Activated CD4-positive, alpha-beta T cell treated with anti-CD3 and anti-CD28 coated beads for 4 hours (primary cell): ENCODE data around the gene PRDM16.

Experiments
- DNase-seq, 2 donors: peaks; one replicate each; pipeline ENCODE4 v3.0.0-alpha.2; 2020

The PRDM16 gene

DNA sequence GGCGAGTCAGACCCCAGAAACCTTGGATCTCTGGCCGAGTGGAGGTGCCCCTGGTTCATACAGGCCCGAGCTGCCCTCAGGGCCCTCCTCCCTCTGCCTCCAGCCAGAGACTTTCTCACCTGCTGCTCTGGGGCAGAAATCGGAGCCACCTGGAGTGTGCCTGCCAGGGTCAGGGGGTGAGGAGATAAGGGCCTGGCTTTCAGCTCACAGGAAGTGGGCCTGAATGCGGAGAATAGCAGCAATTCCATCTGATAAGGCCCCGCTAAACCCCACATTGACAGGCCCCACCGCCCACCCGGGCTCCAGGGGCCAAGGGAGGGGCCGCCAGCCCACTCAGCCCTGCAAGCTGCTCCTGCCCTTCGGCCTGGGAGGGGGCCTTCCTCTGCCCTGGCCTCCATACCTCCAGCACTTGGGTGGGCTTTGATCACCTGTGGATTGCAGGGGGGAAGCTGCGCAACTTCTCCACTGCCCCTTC lies 261.8 kb downstream of the PRDM16 start:
- DNase-seq, result no peak

DNA sequence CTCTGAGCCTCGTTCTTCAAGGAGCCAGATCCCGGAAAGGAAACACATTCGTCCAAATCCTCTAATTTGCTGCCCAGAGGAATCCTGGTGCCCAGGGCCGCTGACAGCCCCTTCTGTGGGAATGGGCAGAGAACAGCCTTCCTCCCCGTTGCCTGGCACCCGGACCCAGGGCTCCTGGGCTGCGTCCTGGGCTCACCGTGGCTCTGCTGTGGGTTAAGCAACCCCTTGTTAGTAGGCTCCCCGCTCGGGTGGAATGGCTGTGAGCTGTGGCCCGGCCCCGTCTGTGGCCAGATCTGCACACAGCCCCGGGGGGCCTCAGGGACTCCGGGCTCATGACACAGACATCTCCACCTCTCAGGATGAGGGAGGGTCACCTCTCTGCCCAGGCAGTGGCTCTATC lies 262.6 kb downstream of the PRDM16 start:
- no peak for DNase-seq

- no peak for DNase-seq
Measured at GRCh38 chr1:3332043-3332442, 263.0 kb downstream of the PRDM16 start.

DNA sequence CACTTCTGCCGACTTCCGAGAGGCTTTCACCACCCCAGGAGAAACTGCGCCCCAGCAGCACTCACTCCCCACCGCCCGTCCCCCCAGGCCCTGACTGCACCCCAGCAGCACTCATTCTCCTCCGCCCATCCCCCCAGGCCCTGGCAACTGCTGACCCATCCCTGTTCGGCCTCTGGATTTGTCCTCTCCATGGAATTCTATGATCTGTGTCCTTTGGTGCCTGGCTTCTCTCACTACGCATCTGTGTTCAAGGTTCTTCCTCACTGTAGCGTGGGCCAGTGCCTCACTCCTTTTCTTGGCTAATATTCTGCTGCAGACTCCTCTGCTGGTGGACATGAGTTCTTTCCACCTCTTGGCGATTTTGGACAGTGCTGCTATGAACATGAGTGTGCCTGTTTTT lies 263.7 kb downstream of the PRDM16 start:
- no peak for DNase-seq

DNA sequence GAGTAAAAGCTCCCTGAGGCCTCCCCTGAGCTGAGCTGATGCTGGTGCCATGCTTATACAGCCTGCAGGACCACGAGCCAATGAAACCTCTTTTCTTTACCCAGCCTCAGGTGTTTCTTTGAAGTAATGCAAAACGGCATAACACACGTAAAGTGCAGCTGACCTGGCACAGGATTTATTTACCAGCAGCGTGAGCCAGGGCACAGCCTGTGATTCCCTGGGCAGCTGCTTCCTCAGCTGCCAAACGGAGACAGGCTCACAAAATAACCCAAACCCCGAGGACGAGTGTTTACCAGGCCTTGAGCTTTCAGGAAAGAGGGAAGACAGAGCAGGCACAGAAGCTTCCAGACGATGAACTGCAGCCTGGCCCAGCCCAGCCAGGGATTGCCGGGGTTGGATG lies 264.9 kb downstream of the PRDM16 start:
- DNase-seq, result no peak

DNA sequence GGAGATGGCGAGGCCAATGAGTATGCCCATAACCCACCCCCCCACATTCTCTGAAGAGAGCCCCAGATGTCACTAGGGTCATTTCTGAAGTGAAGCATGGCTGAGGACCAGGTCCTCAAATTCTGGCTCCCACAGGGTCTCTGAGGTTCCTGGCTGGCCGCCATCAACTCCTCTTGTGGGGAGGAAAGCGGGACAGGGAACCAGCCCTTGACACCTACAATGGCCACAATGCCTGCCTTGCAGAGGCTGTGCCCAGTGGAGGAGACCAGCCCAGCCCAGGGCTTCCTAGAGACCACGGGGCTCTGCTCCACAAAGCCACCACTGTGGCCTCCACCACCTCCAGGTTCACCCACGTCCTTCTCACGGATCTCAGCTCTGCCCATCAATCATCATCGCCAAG lies 265.4 kb downstream of the PRDM16 start:
- no peak for DNase-seq

DNA sequence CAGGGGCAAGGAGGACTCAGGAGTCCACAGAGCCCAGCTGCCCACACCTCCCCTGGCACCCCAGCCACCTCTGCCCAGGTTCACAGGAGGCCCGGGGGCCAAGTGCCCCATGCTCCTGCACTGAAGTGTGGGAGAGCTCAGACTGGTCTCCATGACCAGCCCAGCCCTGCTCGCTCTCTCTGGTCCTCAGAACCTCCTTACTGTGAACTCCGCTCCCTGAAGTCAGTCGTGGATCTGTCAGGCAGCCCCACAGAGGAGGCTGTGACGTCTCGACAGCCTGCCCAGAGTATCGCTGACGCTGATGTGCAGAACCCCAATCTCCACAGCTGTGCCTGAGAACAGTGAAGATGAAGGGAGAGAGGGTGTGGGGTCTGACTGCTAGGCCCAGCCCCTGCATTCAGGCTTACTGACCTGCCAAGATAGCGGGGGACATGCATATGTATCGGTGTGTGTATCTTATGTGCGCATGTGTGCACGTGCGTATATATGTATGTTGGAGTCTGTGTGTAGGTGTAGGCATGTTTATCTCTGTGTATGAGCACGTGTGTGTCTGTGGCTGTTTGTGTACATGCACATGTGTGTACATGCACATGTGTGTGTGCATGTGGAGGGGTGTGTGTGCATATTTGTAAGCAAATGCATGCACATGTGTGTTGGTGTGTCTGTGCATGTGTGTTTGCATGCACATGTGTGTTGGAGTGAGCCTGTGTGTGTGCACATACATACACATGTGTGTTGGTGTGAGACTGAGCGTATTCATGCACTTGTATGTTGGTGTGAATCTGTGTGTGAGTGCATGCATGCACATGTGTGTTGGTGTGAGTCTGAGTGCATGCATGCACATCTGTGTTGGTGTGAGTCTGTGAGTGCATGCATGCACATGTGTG lies 267.0 kb downstream of the PRDM16 start:
- DNase-seq, result no peak

GRCh38 chr1:3336641-3337630 lies 267.9 kb downstream of the PRDM16 start:
- no peak for DNase-seq

DNA sequence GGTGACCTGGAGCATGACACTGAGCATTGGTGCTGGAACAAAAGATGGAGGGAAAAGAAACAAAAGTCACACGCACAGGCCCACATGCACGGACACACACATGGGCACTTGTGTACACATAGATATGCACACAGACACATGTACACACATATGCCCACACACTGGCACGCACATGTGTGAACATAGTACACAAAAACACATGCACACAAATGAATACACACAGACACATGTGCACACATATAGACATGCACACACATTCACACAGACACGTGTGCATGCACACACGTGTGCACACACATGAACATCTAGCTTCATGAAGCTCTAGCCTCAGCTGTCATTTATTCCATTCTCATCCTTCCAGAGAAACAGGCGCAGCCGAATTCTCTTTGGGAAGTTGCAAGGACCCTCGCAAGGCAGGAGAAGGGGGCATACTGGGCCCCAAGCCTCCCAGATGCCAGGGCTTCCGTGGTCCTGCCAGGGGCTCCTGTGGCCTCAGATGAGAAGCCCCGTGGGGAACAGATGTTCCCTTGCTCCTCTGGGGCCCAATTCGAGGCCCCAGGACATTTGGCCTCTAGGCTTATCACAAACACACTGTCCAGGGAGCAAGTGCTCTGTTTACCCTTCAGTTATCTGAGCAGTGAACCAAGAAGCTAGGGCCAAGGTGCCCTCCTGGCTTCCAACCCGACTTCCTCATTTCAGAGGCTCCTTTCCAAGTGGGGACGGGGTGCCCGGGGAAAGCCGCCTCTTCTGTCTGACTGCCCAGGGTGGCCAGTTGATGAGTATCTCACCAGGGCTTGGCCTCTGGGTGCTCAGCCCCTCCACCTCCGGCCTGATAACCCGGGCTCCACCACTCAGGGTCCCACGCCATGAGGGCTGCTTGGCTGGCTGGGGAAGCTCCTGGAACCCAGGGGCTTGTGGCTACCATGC lies 269.1 kb downstream of the PRDM16 start:
- no peak for DNase-seq

DNA sequence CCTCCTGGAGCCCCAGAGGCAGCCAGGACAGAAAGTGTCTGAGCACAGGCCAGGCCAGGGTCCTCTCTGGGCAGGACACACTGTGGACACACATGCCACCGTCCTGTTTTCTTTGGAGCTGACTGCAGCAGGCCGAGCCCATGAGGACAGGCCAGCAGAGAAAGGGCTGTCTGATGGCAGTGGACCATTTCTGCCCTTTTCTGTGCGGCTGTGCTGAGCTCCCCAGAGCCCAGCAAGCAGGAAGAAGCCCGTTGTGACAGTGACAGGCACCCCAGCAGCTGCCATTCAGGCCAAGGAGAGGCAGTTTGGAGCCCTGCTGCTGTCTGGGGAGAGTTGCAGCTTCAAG lies 269.7 kb downstream of the PRDM16 start:
- DNase-seq, result no peak

GRCh38 chr1:3339856-3340255 lies 270.9 kb downstream of the PRDM16 start:
- DNase-seq, result no peak

DNA sequence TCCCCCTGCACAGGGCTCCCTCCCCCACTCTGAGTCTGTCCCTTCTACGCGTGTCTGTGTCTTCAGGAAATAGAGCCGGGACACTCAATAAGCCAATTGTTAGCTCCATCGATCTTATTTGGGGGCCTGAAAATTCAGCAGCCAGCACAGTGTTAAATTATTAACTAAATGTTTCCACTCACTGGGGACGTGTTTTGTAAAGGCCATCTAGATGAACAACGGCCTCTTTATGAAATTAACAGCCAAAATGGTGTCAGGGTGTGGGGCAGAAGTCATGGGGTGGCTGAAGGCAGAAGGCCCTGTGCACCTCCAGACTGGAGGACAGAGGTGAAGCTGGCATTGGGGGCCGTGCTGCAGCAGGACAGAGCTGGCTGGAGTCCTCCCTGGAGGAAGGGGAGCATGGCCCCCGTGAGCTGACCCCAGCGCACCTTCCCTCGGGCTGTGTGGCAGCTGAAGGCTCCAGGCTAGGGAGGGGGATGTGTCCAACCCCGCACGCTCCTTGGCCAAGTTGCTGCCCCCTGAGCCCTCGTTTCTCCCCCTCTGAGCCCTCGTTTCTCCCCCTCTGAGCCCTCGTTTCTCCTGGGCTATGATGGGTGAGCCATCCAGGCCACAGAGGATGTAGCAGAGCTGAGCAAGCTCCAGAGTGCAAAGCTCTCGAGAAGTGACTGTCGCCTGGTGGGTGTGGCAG lies 271.7 kb downstream of the PRDM16 start:
- DNase-seq, result no peak

- DNase-seq, result no peak
Measured at GRCh38 chr1:3341236-3341994, 272.4 kb downstream of the PRDM16 start.

DNA sequence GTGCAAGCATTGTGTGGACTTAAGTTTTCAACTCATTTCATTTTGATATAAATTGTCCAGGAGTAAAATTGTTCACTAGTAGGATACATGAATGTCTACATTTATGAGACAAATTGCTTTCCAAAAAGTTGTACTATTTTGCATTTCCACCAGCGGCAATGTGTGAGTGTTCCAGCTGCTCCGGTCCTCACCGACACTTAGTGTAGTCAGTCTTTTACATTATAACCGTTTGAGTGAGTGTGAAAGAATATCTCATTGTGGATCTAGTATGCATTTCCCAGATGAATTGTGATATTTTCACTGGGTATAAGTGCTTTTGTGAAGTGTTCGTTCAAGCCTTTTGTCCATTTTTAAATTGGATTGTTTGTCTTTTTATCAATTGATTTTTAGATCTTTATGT lies 274.0 kb downstream of the PRDM16 start:
- no peak for DNase-seq

DNA sequence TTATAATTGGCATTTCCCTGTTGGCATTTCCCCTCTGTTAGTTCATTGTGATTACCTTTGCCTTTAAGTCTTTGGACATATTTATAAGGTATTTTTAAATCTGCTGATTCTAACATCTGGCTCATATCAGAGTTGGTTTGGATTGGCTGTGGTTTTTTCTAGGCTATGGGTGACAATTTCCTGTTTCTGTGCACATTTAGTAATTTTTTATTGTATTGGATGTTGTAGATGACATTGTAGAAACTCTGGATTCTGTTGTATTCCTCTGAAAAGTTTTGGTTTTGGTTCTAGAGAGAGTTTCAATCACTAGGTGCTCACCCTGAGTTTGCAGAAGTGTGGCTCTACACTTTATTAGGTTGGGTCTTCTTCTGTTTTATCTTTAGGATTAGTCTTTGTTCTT lies 275.4 kb downstream of the PRDM16 start:
- no peak for DNase-seq

DNA sequence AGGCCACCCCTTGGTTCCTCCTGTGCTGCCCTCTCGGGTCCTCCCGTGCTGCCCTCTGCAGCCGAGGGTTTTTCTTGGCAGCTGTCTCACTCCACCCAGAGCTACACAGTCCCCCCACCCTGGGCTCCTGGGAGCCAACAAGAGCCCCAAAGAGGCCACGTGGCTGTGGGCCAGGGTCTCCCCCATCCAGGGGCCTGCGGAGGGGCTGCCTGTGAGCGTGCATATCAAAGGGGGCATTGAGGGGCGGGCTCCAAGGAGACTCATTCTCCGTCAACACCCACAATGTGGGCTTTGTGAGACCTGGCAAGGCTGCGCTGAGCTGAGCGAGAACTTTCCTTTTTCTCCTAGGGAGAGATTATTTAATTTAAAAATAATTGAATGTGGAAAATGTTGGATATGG lies 276.8 kb downstream of the PRDM16 start:
- DNase-seq, result no peak

DNA sequence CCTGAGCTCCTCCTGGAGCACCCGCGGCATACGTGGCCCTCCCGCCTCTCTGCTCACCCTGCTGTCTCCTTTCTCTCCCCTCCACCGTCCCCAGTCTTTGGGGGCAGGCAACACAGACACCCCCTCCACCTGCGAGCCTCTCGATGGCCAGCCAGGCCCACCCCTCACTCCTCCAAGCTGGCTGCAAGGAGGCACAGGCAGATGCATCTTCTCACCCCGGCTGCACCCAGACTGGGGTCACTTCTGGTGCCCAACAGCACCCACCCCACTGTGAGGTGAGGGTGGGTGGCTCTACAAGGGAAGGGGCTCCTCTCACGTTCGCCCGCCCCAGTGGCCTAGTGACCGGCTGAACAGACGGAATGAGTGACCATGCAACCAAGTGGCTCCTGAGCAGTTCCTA lies 277.5 kb downstream of the PRDM16 start:
- no peak for DNase-seq

- no peak for DNase-seq
Measured at GRCh38 chr1:3347257-3348020, 278.4 kb downstream of the PRDM16 start.

- no peak for DNase-seq
Measured at GRCh38 chr1:3348196-3348865, 279.3 kb downstream of the PRDM16 start.
